Omental fat pad (tissue), 4 donors: Measurements from ENCODE around the gene C3orf38. TPM values are rescaled to one million over a fixed set of nuclear protein-coding genes. Genes with fewer than 3 reads are reported as not detected.

Experiments
- ATAC-seq: fragments of 150-250 bp; one replicate; pipeline ENCODE4 v1.9.1; 2016; ENCODE audit warnings: mild to moderate bottlenecking, moderate library complexity; ENCODE audit not compliant: low FRiP score
- DNase-seq: peaks from one replicate; pipeline ENCODE4 v3.0.0-alpha.2; 2019; ENCODE audit warnings: low spot score
- CTCF ChIP-seq, 3 donors: fragments of 450-650 bp; IDR thresholded peaks; one replicate each; pipeline ENCODE4 v1.5.1; 2016 to 2017; ENCODE audit warnings: antibody characterized with exemption in 3 of 3, mild to moderate bottlenecking in 3 of 3, moderate library complexity in 2 of 3
- total RNA-seq, 4 donors: library from RNA; depleted of rRNA; stranded (reverse); fragments of >200 nt; gene quantifications; one replicate each; pipeline ENCODE4 v1.1.0, GENCODE V29; 2016

Gene C3orf38
- total RNA-seq, 4 donors from 2014 or later = 12.2 to 23.6 (median 19.0) TPM

- DNase-seq (no peak), ATAC-seq (no peak)
- no peak for TF ChIP-seq CTCF (IDR thresholded peaks at IDR 0.05)
Measured at GRCh38 chr3:88141458-88142083, 8.2 kb upstream of the C3orf38 start.

GRCh38 chr3:88142094-88142624 lies 7.6 kb upstream of the C3orf38 start:
- ATAC-seq (no peak), DNase-seq (no peak)
- no peak for TF ChIP-seq CTCF (IDR thresholded peaks at IDR 0.05)

GRCh38 chr3:88147261-88147660 lies 2.5 kb upstream of the C3orf38 start:
- ATAC-seq (no peak), DNase-seq (no peak)
- no peak for TF ChIP-seq CTCF (IDR thresholded peaks at IDR 0.05)

GRCh38 chr3:88148651-88149050 lies 1.1 kb upstream of the C3orf38 start:
- TF ChIP-seq CTCF (IDR thresholded peaks at IDR 0.05) = no peak
- DNase-seq (no peak), ATAC-seq (no peak)

GRCh38 chr3:88149101-88149508 lies 654 bp upstream of the C3orf38 start:
- DNase-seq (no peak), ATAC-seq (peak; percentile 20)
- no peak for TF ChIP-seq CTCF (IDR thresholded peaks at IDR 0.05)

GRCh38 chr3:88150371-88150770 lies 612 bp downstream of the C3orf38 start:
- TF ChIP-seq CTCF (IDR thresholded peaks at IDR 0.05) = no peak
- ATAC-seq = no peak
- no peak for DNase-seq

GRCh38 chr3:88150806-88151205 lies 1.0 kb downstream of the C3orf38 start:
- no peak for DNase-seq
- no peak for TF ChIP-seq CTCF (IDR thresholded peaks at IDR 0.05)
- ATAC-seq = no peak
